ENCODE data around the gene ZNF483. TPM values are rescaled to one million over a fixed set of nuclear protein-coding genes. Genes with fewer than 3 reads are reported as not detected.
A peak's percentile ranks its signal among the peaks of the same experiment; 100 is the strongest.

The ZNF483 gene
- total and polyA plus RNA-seq, 2 of the 4 experiments (the other 2 are of a cell fraction) = 0.10 to 0.90 TPM

DNA sequence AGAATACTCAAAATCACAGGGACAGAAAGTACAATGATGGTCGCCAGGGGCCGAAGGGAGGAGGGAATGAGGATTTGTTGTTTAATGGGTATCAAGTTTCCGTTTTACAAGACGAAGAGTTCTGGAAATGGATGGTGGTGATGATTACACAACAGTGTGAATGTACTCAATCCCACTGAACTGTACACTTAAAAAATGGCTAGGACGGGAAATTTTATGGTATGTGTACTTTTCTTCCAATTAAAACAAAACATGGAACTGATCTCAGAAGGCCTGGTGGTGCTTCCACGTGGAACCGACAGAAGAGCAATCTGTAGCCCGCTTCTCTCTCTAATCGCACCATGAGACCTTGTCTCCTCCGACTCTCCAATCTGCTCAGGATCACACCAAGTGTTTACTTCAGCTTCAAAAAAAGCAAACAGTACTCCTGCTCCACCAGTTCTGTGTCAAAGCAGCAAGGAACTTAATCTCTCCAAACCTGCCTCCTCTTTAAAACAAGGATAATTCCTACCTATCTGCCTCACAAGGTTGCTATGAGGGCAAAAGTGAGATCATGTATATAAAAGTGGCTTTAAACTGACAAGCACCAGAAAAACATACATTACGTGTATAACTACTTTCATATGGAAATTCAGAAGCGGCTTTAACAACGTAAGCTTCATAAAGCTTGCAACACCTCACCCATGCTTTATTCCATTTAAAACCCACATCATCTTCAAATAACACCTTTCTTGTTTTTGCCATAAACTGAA, 42.9 kb upstream of the ZNF483 start:
- Histone ChIP-seq H2BK15ac (ENCODE audit: low read depth, low read length) (no peak overlapping the region; the same call in 2 of the 3 replicates), H3K27me3 (ENCODE audit: control insufficient read depth, insufficient read depth, low read length) (no peaks in the 10 kb centered on the region), H2BK20ac (ENCODE audit: low read depth, low read length) (no peak overlapping the region), H2BK120ac (ENCODE audit: low read depth, low read length) (no peak overlapping the region), H3K27ac (ENCODE audit: insufficient read depth, low read length) (peak overlapping the region; percentile 43; the same call in 1 of the 2 replicates), H3K9me1 (ENCODE audit: insufficient read depth, low read length) (peaks cover 10% of the 10 kb centered on the region; the same call in 1 of the 2 replicates), H3K9me3 (ENCODE audit: control insufficient read depth, insufficient read depth, low read length) (no peaks in the 10 kb centered on the region), H2AK9ac (replicated peaks; ENCODE audit: low read depth, low read length, poor library complexity) (peak overlapping the region; percentile 38), H4K5ac (ENCODE audit: low read depth, low read length) (no peak overlapping the region), H3K4me2 (ENCODE audit: low read depth, low read length) (peak overlapping the region; percentile 70), H3K4ac (ENCODE audit: low read depth, low read length) (peak overlapping the region; percentile 27; the same call in 1 of the 2 replicates), H3K4me3 (ENCODE audit: insufficient read depth, low read depth, low read length) (peak overlapping the region; percentile 75), H3K14ac (replicated peaks; ENCODE audit: low read depth, low read length) (peak overlapping the region; percentile 33; the same call in 1 of the 2 replicates), H2AFZ (replicated peaks; ENCODE audit: low read length, poor library complexity) (no peak overlapping the region), H3K4me1 (ENCODE audit: control insufficient read depth, insufficient read depth, low read length) (peaks cover 2% of the 10 kb centered on the region; the same call in 1 of the 2 replicates), H3K79me1 (ENCODE audit: low read depth in 1 of 2, low read length in 2 of 2) (peaks cover 6 to 45% of the 10 kb centered on the region in 2 experiments), H3K9ac (ENCODE audit: low read depth, low read length) (peak overlapping the region; percentile 15; the same call in 1 of the 2 replicates), H4K20me1 (ENCODE audit: insufficient read depth, low read length) (peaks cover 53% of the 10 kb centered on the region), H4K8ac (ENCODE audit: low read depth in 2 of 2, low read length in 2 of 2) (peak overlapping the region in 1 of 2 experiments; percentile 42; a peak in 2 of 4 replicates), H4K91ac (ENCODE audit: insufficient read depth, low read depth, low read length) (peak overlapping the region; percentile 26), H2BK5ac (ENCODE audit: low read depth, low read length, poor library complexity, severe bottlenecking) (peak overlapping the region; percentile 25), H2AK5ac (ENCODE audit: low read depth, low read length) (peak overlapping the region; percentile 17), H3K23ac (ENCODE audit: low read depth, low read length) (peak overlapping the region; percentile 66; the same call in 1 of the 2 replicates), H3K56ac (ENCODE audit: extremely low read depth, insufficient read depth, low read length) (no peak overlapping the region), H3K36me3 (ENCODE audit: control insufficient read depth, insufficient read depth, low read length) (no peaks in the 10 kb centered on the region), H3K18ac (ENCODE audit: low read depth, low read length) (no peak overlapping the region)
- TF ChIP-seq SMC3 (IDR thresholded peaks at IDR 0.05; ENCODE audit: low read depth, low read length) (no peak), CEBPB (IDR thresholded peaks at IDR 0.05; ENCODE audit: low read depth, low read length) (peak; percentile 87), MAFK (IDR thresholded peaks at IDR 0.05; ENCODE audit: low read depth, low read length) (no peak), NFE2L2 (IDR thresholded peaks at IDR 0.05; ENCODE audit: low read depth, low read length) (no peak), FOS (IDR thresholded peaks at IDR 0.05; ENCODE audit: low read depth, low read length) (no peak), RAD21 (IDR thresholded peaks at IDR 0.05; ENCODE audit: low read length) (no peak)
- TF ChIP-seq, protein P1, sequence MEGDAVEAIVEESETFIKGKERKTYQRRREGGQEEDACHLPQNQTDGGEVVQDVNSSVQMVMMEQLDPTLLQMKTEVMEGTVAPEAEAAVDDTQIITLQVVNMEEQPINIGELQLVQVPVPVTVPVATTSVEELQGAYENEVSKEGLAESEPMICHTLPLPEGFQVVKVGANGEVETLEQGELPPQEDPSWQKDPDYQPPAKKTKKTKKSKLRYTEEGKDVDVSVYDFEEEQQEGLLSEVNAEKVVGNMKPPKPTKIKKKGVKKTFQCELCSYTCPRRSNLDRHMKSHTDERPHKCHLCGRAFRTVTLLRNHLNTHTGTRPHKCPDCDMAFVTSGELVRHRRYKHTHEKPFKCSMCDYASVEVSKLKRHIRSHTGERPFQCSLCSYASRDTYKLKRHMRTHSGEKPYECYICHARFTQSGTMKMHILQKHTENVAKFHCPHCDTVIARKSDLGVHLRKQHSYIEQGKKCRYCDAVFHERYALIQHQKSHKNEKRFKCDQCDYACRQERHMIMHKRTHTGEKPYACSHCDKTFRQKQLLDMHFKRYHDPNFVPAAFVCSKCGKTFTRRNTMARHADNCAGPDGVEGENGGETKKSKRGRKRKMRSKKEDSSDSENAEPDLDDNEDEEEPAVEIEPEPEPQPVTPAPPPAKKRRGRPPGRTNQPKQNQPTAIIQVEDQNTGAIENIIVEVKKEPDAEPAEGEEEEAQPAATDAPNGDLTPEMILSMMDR (conservative IDR thresholded peaks at IDR 0.05; ENCODE audit: low read depth, low read length) = no peak
- WGBS, 2 experiments (ENCODE audit: extremely low coverage in 2 of 2, insufficient read length in 1 of 2) = no CpG with 5 or more reads among the region's 13 CpGs
- POLR2A ChIA-PET (ENCODE audit: unreplicated experiment) = no interaction called here
- in situ Hi-C loops (cut with MboI; ENCODE audit: low sequenced_read_pairs) = no loop called here
- intact Hi-C loops (cut with micrococcal nuclease) = no loop called here
- CTCF ChIA-PET = interaction anchor here (0.5 kb wide), 1 partner anchor 23 kb away, joined by 4 read pairs; no protein-coding TSS in a partner anchor
- BruUV-seq (replicated peaks) = no TSS peak
- peak; percentile 63 for DNase-seq
- dilution Hi-C loops (cut with HindIII; ENCODE audit: low sequenced_read_pairs, unreplicated experiment) = no loop called here
- ATAC-seq (ENCODE audit: low read depth) = no peak

Measured in IMR-90 (cell line).